SKM-1 treated with dmso at 0.1 percent for 144 hours (cell line): ENCODE results near the gene NHSL2.

Source experiments
- DNase-seq: peaks from one replicate; lab custom pipeline; 2025; ENCODE audit not compliant: unreplicated experiment; lab: John Stamatoyannopoulos, UW

NHSL2 gene

GRCh38 chrX:72126539-72127140 is 216.0 kb downstream of the NHSL2 start:
- DNase-seq = peak; percentile 54

DNA sequence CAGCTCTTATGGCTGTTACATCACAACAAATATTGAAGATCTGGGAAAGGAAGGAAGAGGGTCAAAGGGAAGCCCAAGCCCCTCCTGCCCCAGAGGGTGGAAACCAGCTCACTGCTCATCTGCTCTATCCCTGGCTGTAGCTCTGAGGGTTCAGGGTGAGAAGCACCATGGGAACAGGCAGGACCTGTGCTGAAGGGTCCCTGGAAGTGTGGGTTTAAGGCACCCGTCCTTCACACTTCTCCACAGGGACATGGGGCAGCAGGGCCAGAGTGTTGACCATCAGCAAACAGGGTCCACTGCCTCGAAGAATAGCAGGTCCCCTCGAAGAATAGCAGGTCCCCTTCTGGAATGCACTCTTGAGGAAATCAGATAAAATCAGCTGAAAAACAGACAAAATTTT is 216.7 kb downstream of the NHSL2 start:
- DNase-seq = no peak

DNA sequence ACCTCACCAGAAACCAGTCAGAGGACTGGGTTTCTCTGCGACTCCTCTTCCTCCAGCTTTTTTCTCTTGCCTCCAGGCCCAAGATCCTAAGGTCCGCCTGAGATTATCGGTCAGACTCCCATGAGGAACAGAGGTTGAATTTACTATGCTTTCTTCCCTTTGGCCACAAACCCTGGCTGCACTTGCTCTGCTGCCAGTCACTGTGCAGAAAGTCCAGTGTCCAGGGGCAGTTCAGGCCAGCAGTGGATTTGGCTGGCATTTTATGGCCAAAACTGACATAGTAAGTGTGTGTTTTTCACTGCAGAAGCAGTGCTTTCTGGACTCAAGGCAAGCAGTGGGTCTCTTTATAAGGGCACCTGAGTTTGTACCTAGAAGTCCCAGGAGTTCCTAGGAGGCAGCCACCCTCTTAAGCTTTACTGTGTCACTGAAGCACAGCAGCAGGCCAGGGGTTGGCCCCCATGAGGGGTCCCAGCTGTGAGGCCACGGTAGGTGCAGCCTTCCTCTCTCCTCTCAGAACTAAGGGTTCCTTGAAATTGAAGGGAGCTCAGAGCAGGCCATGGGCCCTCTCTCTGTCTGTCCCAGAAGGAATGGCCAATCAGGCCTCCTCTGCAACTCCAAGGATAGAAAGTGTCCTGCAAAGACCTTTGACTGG is 217.7 kb downstream of the NHSL2 start:
- no peak for DNase-seq

DNA sequence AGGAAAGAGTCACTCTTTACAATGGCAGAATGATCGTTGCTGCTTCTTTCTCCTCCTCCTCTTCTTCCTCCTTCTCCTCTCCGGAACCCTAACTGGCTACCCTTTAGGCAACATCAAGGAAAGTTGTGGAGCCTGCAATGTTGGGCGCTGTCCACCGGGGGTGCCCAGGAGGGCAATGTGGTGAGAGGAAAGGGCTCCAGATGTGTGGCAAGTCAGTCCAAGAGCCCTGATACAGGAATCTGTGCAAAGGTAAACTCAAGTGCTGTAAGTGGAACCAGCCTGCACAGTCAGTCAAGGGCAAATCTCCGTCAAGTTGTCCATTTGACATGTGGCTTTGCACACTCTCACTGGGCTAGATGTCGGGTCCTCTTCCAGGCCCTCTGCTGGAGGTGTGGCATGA is 218.2 kb downstream of the NHSL2 start:
- DNase-seq = peak; percentile 18

DNA sequence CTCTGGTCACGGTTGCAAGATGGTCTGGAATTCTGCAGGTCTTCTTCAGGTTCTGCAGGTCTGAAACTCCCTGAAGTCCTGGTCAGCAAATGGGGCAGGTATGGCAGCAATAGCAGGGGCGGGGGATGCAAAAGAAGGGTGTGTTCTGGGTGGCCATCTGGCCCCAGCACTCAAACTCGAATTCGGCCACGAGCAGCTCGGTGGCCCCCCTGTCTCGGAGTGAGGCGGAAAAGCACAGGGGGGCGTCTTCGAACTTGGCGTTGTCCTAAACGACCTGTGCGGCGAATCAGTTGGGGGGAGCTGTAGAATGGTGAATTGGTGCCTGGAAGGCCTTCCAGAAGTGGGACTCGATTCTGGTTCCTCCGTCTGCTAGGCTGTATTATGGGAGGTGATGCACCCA is 219.0 kb downstream of the NHSL2 start:
- DNase-seq = no peak

- DNase-seq = no peak
Observed at GRCh38 chrX:72130156-72130761, 219.6 kb downstream of the NHSL2 start.

- no peak for DNase-seq
Observed at GRCh38 chrX:72130762-72131250, 220.2 kb downstream of the NHSL2 start.

DNA sequence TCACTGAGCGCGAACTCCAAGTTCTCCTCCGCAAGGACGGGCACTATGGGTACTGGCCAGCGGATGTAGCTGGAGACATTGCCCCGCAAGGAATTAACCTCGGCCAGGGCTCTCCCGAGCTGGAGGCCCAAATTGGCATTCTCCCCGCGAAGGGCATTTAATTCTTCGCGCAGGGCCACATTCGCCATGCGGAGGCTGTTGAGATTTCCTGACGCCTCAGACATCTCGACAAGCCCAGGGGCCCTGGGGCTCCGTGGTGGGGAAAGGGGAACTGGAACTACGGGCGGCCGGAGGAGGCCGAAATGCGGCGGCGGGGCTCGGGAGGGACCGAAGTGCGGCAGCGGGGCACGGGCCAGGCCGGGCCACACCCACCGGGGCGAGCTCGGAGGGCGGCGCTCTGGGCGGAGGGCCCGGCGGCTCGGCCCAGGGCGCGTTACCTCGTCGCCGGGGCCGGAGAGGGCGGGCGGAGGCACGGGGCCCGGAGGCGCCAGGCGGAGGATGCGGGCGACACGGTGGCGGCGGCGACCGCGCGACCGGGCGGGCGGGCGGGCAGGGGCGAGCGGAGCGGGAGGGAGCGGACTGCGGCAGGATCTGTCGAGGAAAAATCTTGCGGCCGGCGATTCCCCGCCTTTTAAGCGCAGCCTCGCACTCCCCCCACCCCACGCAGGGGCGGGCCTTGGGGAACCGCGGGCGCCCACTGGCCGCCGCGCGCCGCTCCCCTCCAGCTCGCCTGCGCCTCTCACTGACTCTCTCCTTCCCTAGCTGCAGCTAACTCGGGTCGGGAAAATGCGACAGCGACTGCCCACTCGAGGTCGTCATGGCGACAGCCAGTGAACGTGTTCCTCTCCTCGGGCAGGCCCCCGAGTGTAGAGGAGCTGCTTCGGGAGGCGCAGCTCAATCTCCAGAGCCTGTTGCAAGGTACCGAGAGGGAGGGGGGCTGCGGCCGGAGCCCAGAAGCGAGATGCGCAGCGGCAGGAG is 221.0 kb downstream of the NHSL2 start, which contains the start of gene RTL5:
TSS of gene RTL5 (minus strand) at position 599 of the 978 bp plus-strand sequence.
- DNase-seq = no peak

DNA sequence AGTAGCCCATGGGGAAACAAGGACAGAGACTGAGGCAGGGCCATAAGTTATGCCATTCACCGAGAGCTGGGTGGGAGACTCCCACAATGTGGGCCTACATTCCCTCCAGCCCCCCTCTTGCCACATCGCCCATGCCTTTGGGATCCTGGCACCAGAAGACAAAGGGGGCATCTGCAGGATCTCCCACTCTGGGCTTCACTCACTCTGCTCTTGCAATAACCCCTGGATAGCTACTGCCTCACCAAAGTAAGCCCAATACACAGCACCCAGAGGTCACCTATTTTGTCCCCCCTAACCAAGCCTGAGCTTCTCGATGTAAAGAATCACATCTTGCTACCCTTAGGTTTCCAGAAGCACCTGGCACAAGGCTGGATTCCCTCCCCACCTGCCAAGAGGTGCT is 221.8 kb downstream of the NHSL2 start:
- DNase-seq = no peak

DNA sequence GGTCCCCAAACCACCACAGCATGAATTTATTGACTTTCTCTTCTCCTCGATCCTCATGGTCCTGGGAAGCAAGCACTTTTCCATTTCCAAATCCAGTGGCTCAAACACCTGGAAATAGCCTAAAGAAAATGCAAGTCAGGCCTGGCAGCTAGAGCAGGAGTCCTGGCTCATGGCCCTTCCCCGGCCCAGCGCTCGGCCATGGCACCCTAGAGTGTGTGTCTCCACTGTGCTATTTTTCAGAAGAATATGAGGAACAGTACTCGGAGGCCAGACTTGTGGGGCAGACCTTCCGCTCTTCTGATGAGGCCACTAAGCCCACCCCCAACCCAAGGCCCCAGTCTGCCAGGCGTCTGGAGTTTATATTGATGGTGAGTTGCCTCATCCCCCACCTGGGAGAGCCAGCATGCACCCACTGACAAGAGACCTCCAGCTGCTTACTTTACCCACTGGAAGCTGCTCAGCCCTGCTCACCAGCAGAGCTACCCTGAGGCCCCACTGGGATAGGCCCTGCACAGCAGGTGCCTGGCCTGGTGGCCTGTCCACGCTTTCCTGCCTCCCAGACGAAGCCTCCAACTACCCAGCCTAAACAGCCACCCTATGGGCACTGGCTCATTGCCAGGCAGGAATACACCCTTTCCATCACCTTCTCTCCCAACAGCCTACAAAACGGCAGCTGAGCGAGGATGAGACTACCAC is 223.4 kb downstream of the NHSL2 start:
- DNase-seq = no peak

DNA sequence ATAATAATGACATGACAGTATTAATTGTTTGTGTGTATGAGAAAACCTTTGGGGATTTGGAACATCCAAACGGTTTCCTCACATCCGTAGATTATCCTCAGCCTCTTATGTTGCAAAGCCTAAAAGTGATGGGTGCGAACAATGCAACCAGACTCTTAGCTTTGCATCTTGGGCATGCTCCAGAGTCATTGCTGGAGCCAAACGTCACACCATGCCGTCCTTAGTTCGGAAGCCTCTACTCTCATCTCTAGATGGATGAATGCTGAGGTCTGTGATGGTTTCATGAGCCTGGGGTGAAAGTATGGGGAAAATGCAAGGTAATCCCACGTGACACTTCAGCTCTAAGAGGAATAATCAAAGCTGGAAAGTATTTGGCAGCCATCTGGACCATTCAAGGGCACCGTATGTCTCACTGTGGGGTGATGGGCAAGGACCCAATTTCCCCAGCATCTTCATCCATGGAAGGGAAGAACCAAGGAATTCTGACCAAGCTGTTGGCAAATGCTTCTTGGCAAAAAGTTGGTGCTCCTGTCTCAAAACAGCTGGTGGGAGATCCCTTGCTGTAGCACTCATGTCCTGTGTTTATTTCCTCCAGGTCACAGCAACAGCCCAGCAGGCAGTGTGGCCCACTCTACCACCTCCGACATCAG is 227.3 kb downstream of the NHSL2 start:
- no peak for DNase-seq

DNA sequence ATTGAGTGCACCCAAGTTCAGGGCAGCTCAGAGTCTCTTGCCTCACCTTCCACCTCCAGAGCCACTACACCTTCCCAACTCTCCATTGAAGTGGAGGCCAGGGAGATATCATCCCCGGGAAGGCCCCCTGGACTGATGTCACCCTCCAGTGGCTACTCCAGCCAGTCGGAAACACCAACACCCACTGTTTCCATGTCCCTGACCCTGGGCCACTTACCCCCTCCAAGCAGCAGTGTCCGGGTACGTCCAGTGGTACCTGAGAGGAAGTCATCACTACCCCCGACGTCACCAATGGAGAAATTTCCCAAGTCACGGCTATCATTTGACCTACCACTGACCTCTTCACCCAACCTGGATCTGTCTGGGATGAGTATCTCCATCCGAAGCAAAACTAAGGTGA is 228.9 kb downstream of the NHSL2 start:
- no peak for DNase-seq

DNA sequence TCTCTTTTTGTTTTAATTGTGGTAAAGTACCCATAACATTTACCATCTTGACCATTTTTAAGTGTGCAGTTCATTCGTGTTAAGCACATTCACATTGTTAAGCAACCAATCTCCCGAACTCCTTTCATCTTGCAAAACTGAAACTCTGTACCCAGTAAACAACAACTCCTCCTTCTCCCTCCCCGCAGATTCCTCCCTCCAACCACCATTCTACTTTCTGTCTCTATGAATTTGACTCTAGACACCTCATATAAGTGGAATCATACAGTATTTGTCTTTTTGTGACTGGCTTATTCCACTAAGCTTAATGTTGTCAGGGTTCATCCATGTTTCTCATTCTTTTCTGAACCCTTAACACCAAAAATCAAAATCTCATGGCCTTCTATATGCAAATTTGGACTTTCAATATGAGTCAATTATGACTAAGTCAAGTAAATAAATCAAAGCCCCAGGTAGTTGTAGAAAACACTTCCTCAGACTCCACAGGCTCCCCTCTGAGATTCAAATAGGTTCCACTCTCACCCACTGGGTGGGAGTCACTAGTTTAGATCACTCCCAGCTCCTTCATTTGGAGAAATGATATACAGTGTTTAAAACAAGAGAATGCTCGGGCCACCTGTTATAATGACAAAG is 230.8 kb downstream of the NHSL2 start:
- no peak for DNase-seq

- no peak for DNase-seq
Observed at GRCh38 chrX:72142094-72142793, 231.6 kb downstream of the NHSL2 start.

- no peak for DNase-seq
Observed at GRCh38 chrX:72142794-72143608, 232.4 kb downstream of the NHSL2 start.

- no peak for DNase-seq
Observed at GRCh38 chrX:72143609-72143907, 232.9 kb downstream of the NHSL2 start.

GRCh38 chrX:72145181-72145580 is 234.5 kb downstream of the NHSL2 start:
- DNase-seq = no peak

- DNase-seq = no peak
Observed at GRCh38 chrX:72146527-72146926, 235.9 kb downstream of the NHSL2 start.
